ENCODE results near the gene SNED1.

SNED1 gene

DNA sequence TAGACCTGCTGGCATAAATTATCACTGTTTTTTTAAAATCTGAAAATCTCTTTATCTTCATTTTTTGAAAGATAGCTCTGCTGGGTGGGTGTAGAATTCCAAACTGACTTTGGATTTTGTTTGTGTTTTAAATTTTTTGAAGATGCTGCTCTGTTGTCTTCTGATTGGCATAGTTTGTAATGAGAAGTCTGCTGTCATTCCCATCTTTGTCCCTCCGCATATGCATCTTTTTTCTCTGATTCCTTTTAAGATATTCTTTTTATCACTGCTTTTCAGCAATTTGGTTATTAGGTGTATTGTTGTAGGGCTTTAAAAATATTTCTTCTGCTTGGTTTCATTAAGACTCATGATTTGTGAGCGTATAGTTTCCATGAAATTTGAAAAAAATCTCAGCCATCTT lies 7.2 kb downstream of the SNED1 start:
- Histone ChIP-seq H2BK12ac (ENCODE audit: low read length) (no peak overlapping the region), H4K91ac (ENCODE audit: low read depth, low read length, poor library complexity) (no peak overlapping the region), H3K4me3 (ENCODE audit: low read length in 2 of 2) (no peak overlapping the region), H3K79me1 (ENCODE audit: low read depth, low read length) (no peaks in the 10 kb centered on the region), H3K27ac (replicated peaks; ENCODE audit: low read length) (no peak overlapping the region), H2AK5ac (ENCODE audit: low read depth, low read length) (no peak overlapping the region), H2BK15ac (ENCODE audit: low read length) (no peak overlapping the region), H3K27me3 (ENCODE audit: control insufficient read depth in 3 of 3, insufficient read depth in 3 of 3, low read depth in 1 of 3, low read length in 3 of 3) (peaks cover 0 to 27% (median 8%) of the 10 kb centered on the region in 3 experiments), H3K36me3 (replicated peaks in 1 of 2; ENCODE audit: control insufficient read depth in 2 of 2, insufficient read depth in 2 of 2, low read length in 2 of 2) (peaks cover 0 to 4% of the 10 kb centered on the region in 2 donors), H3K4ac (ENCODE audit: low read length) (no peak overlapping the region), H3K4me2 (ENCODE audit: insufficient read depth, low read length, poor library complexity, severe bottlenecking) (no peak overlapping the region), H3K18ac (ENCODE audit: low read length) (no peak overlapping the region), H3K9me3 (replicated peaks in 1 of 2; ENCODE audit: control insufficient read depth in 2 of 2, insufficient read depth in 1 of 2, low read depth in 1 of 2, low read length in 2 of 2) (peaks cover 11 to 16% of the 10 kb centered on the region in 2 donors), H3K9ac (ENCODE audit: low read depth, low read length, poor library complexity) (no peak overlapping the region), H2AFZ (ENCODE audit: low read length) (no peak overlapping the region), H3K4me1 (ENCODE audit: control insufficient read depth in 2 of 2, insufficient read depth in 1 of 2, low read depth in 1 of 2, low read length in 2 of 2) (peaks cover 8 to 20% of the 10 kb centered on the region in 2 donors), H2BK5ac (ENCODE audit: low read length) (no peak overlapping the region), H2BK120ac (ENCODE audit: low read depth, low read length) (no peak overlapping the region), H4K8ac (ENCODE audit: low read depth, low read length) (no peak overlapping the region), H3K23ac (ENCODE audit: low read depth, low read length, poor library complexity) (no peak overlapping the region), H3K14ac (ENCODE audit: low read length) (no peak overlapping the region)
- WGBS, 2 donors (ENCODE audit: extremely low coverage in 2 of 2, insufficient read length in 2 of 2, insufficient replicate concordance in 1 of 2), result no CpG with 5 or more reads among the region's 2 CpGs
- DNase-seq (ENCODE audit: low spot score), result no peak

DNA sequence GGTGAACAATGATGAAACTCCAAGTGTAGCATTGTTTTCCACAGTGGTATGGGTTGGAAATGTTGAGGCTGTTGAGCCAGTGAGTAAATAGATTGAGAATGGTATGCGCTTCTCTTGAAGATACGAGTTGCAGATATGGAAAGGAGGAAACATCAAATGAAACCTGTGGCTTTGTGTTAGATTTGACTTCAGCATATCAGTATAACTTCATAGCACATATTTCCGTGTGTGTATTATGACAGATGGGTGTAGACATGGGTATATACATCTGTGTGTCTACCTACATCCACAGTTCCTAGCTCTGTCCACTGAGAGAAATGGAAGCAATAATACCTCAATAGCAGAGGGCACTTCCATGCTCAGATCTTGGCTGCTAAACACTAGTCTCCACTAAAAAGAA lies 8.0 kb downstream of the SNED1 start:
- no peak overlapping the region for H2AK5ac ChIP-seq (ENCODE audit: low read depth, low read length)
- H3K4me1 ChIP-seq (ENCODE audit: control insufficient read depth in 2 of 2, insufficient read depth in 1 of 2, low read depth in 1 of 2, low read length in 2 of 2), result peaks cover 8 to 21% of the 10 kb centered on the region in 2 donors
- H3K9ac ChIP-seq (ENCODE audit: low read depth, low read length, poor library complexity), result no peak overlapping the region
- H3K23ac ChIP-seq (ENCODE audit: low read depth, low read length, poor library complexity), result no peak overlapping the region
- no peak overlapping the region for H4K8ac ChIP-seq (ENCODE audit: low read depth, low read length)
- H3K4me3 ChIP-seq (ENCODE audit: low read length in 2 of 2), result no peak overlapping the region
- peaks cover 0 to 4% of the 10 kb centered on the region in 2 donors for H3K36me3 ChIP-seq (replicated peaks in 1 of 2; ENCODE audit: control insufficient read depth in 2 of 2, insufficient read depth in 2 of 2, low read length in 2 of 2)
- no peak for DNase-seq (ENCODE audit: low spot score)
- H3K27me3 ChIP-seq (ENCODE audit: control insufficient read depth in 3 of 3, insufficient read depth in 3 of 3, low read depth in 1 of 3, low read length in 3 of 3), result peaks cover 0 to 18% (median under 1%) of the 10 kb centered on the region in 3 experiments
- no peak overlapping the region for H3K4ac ChIP-seq (ENCODE audit: low read length)
- no peak overlapping the region for H4K91ac ChIP-seq (ENCODE audit: low read depth, low read length, poor library complexity)
- no peak overlapping the region for H3K27ac ChIP-seq (replicated peaks; ENCODE audit: low read length)
- no peaks in the 10 kb centered on the region for H3K79me1 ChIP-seq (ENCODE audit: low read depth, low read length)
- WGBS, 2 donors (ENCODE audit: extremely low coverage in 2 of 2, insufficient read length in 2 of 2, insufficient replicate concordance in 1 of 2), result no CpG with 5 or more reads among the region's 3 CpGs
- no peak overlapping the region for H2AFZ ChIP-seq (ENCODE audit: low read length)
- no peak overlapping the region for H2BK120ac ChIP-seq (ENCODE audit: low read depth, low read length)
- H2BK15ac ChIP-seq (ENCODE audit: low read length), result no peak overlapping the region
- no peak overlapping the region for H2BK12ac ChIP-seq (ENCODE audit: low read length)
- no peak overlapping the region for H3K4me2 ChIP-seq (ENCODE audit: insufficient read depth, low read length, poor library complexity, severe bottlenecking)
- no peak overlapping the region for H3K14ac ChIP-seq (ENCODE audit: low read length)
- H3K18ac ChIP-seq (ENCODE audit: low read length), result no peak overlapping the region
- H2BK5ac ChIP-seq (ENCODE audit: low read length), result no peak overlapping the region
- H3K9me3 ChIP-seq (replicated peaks in 1 of 2; ENCODE audit: control insufficient read depth in 2 of 2, insufficient read depth in 1 of 2, low read depth in 1 of 2, low read length in 2 of 2), result peaks cover 11 to 16% of the 10 kb centered on the region in 2 donors

DNA sequence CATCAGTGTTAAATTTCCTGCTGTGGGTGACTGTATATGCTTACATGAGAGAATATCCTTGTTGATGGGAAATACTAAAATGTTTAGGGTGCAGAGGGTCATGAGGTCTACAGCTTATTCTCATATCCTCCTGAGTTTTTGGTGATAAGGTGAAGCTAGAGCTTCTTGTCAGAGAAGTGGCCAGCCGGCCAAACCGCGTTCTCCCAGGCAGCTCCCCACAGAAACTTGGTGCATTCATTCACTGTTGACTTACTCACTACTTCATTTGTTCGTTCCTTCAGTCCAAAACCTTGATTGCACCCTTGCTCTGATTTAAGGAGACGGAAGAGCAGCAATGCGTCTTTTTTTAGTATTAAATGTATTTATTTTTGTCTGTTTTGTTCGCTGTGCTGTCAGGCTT lies 8.7 kb downstream of the SNED1 start:
- H2AFZ ChIP-seq (ENCODE audit: low read length), result no peak overlapping the region
- no peak for DNase-seq (ENCODE audit: low spot score)
- peaks cover 0 to 4% of the 10 kb centered on the region in 2 donors for H3K36me3 ChIP-seq (replicated peaks in 1 of 2; ENCODE audit: control insufficient read depth in 2 of 2, insufficient read depth in 2 of 2, low read length in 2 of 2)
- H2BK15ac ChIP-seq (ENCODE audit: low read length), result no peak overlapping the region
- no peak overlapping the region for H3K4me2 ChIP-seq (ENCODE audit: insufficient read depth, low read length, poor library complexity, severe bottlenecking)
- no peak overlapping the region for H2BK5ac ChIP-seq (ENCODE audit: low read length)
- no peak overlapping the region for H2BK12ac ChIP-seq (ENCODE audit: low read length)
- H3K27me3 ChIP-seq (ENCODE audit: control insufficient read depth in 3 of 3, insufficient read depth in 3 of 3, low read depth in 1 of 3, low read length in 3 of 3), result peaks cover 0 to 11% (median 0%) of the 10 kb centered on the region in 3 experiments
- H3K14ac ChIP-seq (ENCODE audit: low read length), result no peak overlapping the region
- WGBS, 2 donors (ENCODE audit: extremely low coverage in 2 of 2, insufficient read length in 2 of 2, insufficient replicate concordance in 1 of 2), result no CpG with 5 or more reads among the region's 7 CpGs
- no peak overlapping the region for H3K9ac ChIP-seq (ENCODE audit: low read depth, low read length, poor library complexity)
- no peak overlapping the region for H3K18ac ChIP-seq (ENCODE audit: low read length)
- no peak overlapping the region for H3K23ac ChIP-seq (ENCODE audit: low read depth, low read length, poor library complexity)
- no peak overlapping the region for H4K8ac ChIP-seq (ENCODE audit: low read depth, low read length)
- H4K91ac ChIP-seq (ENCODE audit: low read depth, low read length, poor library complexity), result no peak overlapping the region
- H2BK120ac ChIP-seq (ENCODE audit: low read depth, low read length), result no peak overlapping the region
- no peak overlapping the region for H3K27ac ChIP-seq (replicated peaks; ENCODE audit: low read length)
- no peak overlapping the region for H2AK5ac ChIP-seq (ENCODE audit: low read depth, low read length)
- H3K4ac ChIP-seq (ENCODE audit: low read length), result no peak overlapping the region
- peaks cover 8 to 21% of the 10 kb centered on the region in 2 donors for H3K4me1 ChIP-seq (ENCODE audit: control insufficient read depth in 2 of 2, insufficient read depth in 1 of 2, low read depth in 1 of 2, low read length in 2 of 2)
- H3K79me1 ChIP-seq (ENCODE audit: low read depth, low read length), result no peaks in the 10 kb centered on the region
- H3K4me3 ChIP-seq (ENCODE audit: low read length in 2 of 2), result no peak overlapping the region
- peaks cover 11 to 16% of the 10 kb centered on the region in 2 donors for H3K9me3 ChIP-seq (replicated peaks in 1 of 2; ENCODE audit: control insufficient read depth in 2 of 2, insufficient read depth in 1 of 2, low read depth in 1 of 2, low read length in 2 of 2)

DNA sequence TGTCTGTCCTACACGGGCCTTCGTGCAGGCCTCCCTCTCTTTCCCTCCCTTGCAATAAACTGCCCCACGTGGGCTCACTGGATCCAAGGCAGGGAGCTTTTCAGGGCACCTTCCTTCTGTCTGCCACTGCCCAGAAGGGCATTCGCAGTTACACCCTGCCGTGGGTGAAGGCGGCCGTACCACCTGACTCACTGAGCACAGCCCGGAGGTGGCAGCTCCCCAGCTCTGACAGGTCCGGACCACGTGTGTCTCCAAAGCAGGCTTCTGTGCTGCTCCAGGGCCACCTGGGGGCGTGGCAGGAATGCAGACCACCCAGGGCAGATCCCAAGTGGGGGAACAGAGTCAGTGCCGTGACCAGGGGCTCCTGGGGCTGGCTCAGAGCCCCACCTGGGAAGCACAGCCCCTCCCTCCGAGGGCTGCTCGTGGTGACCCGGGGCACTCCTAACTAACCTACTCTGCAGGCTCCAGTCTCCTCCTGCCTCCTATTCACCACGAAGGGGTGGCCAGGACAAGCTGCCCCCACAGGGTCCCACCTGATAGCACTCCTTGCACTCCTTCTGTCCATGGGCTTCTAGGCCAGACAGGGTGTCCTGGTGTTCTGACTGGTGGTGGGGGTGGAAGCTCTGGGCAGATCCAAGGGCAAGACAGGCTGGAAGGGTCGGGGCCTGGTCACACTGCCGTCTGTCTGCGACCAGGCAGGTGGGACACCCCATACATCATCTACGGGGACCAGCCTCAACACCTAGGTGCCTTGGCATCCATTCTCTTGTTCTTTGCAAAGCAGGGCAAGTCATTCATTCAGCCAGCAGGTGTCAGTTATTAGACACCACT lies 9.7 kb downstream of the SNED1 start:
- Histone ChIP-seq H3K4me3 (ENCODE audit: low read length in 2 of 2) (no peak overlapping the region), H3K4me1 (ENCODE audit: control insufficient read depth in 2 of 2, insufficient read depth in 1 of 2, low read depth in 1 of 2, low read length in 2 of 2) (peaks cover 8 to 21% of the 10 kb centered on the region in 2 donors), H3K4me2 (ENCODE audit: insufficient read depth, low read length, poor library complexity, severe bottlenecking) (no peak overlapping the region), H2BK12ac (ENCODE audit: low read length) (peak overlapping the region; percentile 95), H3K9ac (ENCODE audit: low read depth, low read length, poor library complexity) (no peak overlapping the region), H3K14ac (ENCODE audit: low read length) (peak overlapping the region; percentile 59), H3K23ac (ENCODE audit: low read depth, low read length, poor library complexity) (peak overlapping the region; percentile 55), H2BK120ac (ENCODE audit: low read depth, low read length) (no peak overlapping the region), H2AFZ (ENCODE audit: low read length) (no peak overlapping the region), H3K79me1 (ENCODE audit: low read depth, low read length) (no peaks in the 10 kb centered on the region), H4K8ac (ENCODE audit: low read depth, low read length) (no peak overlapping the region), H3K9me3 (replicated peaks in 1 of 2; ENCODE audit: control insufficient read depth in 2 of 2, insufficient read depth in 1 of 2, low read depth in 1 of 2, low read length in 2 of 2) (peaks cover 11 to 16% of the 10 kb centered on the region in 2 donors), H3K36me3 (replicated peaks in 1 of 2; ENCODE audit: control insufficient read depth in 2 of 2, insufficient read depth in 2 of 2, low read length in 2 of 2) (peaks cover 0 to 4% of the 10 kb centered on the region in 2 donors), H3K4ac (ENCODE audit: low read length) (peak overlapping the region; percentile 53), H4K91ac (ENCODE audit: low read depth, low read length, poor library complexity) (no peak overlapping the region), H3K27me3 (ENCODE audit: control insufficient read depth in 3 of 3, insufficient read depth in 3 of 3, low read depth in 1 of 3, low read length in 3 of 3) (peaks cover 0 to 11% (median 0%) of the 10 kb centered on the region in 3 experiments), H2BK5ac (ENCODE audit: low read length) (no peak overlapping the region), H2BK15ac (ENCODE audit: low read length) (no peak overlapping the region), H2AK5ac (ENCODE audit: low read depth, low read length) (peak overlapping the region; percentile 99), H3K27ac (replicated peaks; ENCODE audit: low read length) (no peak overlapping the region), H3K18ac (ENCODE audit: low read length) (peak overlapping the region; percentile 95)
- no CpG with 5 or more reads among the region's 20 CpGs for WGBS, 2 donors (ENCODE audit: extremely low coverage in 2 of 2, insufficient read length in 2 of 2, insufficient replicate concordance in 1 of 2)
- DNase-seq (ENCODE audit: low spot score), result no peak
